NCI-H187 (cell line): ENCODE data around the gene TNFRSF1B.

Source experiments
- DNase-seq, 2 experiments: peaks; one replicate each; lab custom pipeline; 2025; lab: John Stamatoyannopoulos, UW

Gene TNFRSF1B

DNA sequence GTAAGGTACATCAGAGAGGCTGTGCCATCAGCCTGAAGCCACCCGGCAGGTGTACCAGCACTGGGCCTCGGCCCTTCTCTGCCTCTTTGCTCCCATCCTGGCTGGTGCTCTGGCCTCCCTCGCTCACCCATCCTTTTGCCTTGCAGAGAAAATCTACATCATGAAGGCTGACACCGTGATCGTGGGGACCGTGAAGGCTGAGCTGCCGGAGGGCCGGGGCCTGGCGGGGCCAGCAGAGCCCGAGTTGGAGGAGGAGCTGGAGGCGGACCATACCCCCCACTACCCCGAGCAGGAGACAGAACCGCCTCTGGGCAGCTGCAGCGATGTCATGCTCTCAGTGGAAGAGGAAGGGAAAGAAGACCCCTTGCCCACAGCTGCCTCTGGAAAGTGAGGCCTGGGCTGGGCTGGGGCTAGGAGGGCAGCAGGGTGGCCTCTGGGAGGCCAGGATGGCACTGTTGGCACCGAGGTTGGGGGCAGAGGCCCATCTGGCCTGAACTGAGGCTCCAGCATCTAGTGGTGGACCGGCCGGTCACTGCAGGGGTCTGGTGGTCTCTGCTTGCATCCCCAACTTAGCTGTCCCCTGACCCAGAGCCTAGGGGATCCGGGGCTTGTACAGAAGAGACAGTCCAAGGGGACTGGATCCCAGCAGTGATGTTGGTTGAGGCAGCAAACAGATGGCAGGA, 24.5 kb upstream of the TNFRSF1B start:
- DNase-seq = no peak

DNA sequence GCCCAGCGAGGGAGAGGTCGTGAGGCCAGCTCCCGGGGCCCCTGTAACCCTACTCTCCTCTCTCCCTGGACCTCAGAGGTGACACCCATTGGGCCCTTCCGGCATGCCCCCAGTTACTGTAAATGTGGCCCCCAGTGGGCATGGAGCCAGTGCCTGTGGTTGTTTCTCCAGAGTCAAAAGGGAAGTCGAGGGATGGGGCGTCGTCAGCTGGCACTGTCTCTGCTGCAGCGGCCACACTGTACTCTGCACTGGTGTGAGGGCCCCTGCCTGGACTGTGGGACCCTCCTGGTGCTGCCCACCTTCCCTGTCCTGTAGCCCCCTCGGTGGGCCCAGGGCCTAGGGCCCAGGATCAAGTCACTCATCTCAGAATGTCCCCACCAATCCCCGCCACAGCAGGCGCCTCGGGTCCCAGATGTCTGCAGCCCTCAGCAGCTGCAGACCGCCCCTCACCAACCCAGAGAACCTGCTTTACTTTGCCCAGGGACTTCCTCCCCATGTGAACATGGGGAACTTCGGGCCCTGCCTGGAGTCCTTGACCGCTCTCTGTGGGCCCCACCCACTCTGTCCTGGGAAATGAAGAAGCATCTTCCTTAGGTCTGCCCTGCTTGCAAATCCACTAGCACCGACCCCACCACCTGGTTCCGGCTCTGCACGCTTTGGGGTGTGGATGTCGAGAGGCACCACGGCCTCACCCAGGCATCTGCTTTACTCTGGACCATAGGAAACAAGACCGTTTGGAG, 23.7 kb upstream of the TNFRSF1B start:
- DNase-seq = no peak

DNA sequence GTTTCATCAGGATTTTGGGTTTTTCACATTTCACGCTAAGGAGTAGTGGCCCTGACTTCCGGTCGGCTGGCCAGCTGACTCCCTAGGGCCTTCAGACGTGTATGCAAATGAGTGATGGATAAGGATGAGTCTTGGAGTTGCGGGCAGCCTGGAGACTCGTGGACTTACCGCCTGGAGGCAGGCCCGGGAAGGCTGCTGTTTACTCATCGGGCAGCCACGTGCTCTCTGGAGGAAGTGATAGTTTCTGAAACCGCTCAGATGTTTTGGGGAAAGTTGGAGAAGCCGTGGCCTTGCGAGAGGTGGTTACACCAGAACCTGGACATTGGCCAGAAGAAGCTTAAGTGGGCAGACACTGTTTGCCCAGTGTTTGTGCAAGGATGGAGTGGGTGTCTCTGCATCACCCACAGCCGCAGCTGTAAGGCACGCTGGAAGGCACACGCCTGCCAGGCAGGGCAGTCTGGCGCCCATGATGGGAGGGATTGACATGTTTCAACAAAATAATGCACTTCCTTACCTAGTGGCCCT, 23.1 kb upstream of the TNFRSF1B start:
- DNase-seq = no peak

DNA sequence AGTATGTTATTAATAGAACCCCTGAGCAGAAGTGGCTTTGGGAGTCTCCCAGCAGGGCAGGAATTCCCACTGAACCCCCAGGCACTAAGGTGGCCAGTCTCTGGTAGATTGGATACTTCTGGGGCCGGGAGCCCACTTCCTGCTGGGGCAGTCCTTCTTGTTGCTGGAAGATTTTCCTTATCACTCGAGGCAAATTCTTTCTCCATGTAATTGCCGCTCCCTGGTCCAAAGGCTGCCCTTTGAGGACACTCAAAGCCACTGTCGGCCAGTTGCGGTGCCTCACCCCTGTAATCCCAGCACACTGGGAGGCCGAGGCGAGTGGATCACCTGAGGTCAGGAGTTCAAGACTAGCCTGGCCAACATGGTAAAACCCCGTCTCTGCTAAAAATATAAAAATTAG, 22.6 kb upstream of the TNFRSF1B start:
- DNase-seq = no peak

DNA sequence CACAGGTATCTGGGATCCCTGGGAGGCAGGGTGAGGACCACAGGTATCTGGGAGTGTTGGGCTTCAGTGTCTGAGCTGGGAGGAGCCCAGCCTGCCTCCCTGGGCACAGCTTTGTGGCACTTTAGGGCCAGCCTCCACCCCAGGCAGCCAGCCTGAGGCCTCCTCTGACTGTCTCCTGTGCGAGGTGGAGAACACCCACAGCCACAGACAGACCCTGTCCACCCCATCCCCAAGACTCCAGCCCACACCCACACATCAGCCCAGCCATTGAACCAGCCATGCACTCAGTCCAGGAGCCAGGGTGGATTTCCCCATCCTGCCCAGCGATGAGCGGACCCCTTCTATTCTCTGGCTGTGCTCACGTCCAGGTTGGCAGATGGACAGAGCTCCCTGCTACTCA, 21.8 kb upstream of the TNFRSF1B start:
- no peak for DNase-seq

DNA sequence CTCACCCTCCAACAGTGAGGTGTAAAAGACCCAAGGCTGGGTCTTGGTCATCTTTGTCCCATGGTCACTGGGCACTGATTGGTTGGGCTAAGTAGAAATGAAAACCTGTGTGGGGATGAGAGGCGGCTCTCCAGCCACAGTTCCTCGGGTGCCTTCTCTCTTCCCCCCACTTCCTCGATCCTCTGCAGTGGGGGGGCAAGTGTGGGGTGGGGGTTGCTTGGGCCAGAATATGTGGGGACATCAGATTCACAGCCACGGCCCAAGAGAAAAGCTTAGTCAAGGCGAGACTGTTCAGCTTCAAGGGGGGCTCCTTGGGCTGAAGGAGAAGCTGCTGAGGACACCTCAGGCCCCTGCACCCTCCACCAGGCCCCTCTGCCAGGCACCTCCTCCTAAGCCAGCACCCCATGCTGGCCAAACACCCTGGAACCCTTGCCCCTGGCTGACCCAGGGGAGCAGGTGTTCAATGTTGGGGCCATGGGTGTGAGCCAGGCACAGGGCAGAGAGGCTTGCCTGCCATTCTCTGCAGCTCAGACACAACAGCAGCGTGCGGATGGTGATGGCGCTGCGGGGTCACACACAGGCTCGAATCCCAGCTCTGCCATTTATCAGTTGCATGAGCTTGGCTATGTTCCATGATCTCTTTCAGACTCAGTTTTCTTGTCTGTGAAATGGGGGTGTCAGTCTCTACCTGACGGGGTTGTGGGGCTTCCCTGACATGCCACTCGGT, 21.0 kb upstream of the TNFRSF1B start:
- no peak for DNase-seq

DNA sequence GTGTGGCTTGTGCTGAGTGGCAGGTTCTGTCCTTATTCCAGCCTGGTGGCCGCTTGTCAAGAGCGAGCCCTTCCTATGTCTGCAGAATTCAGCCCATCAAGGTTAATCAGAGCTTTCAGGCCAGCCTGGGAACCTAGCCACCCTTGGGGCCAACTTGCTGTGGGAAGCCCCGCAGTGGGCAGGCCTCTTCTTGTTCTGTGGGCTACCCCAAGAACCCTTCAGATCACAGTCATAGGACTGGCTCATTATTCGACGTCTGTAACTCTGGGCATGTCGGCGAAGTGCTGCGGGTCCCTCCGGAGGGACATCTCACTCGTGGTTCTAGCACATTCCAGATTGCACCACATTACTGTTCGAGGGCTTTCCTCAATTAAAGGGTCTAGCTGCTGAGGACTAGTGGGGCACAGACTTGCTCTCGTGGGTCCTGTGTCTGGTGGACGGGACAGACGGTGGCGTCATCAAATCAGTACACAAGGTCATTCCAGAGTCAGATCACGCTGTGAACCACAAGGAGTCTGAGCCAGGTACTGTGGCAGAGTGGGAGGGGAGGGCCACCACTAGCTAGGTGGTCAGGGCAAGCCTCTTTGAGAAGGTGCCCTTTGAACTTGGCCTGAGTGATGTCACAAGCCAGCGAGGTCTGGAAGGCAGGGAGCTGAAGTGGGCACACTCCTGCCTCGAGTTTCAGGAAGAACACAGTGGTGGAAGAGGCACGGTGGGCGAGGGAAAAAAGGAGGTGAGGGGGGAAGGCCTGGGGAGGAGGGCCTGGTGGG, 20.3 kb upstream of the TNFRSF1B start:
- no peak for DNase-seq

DNA sequence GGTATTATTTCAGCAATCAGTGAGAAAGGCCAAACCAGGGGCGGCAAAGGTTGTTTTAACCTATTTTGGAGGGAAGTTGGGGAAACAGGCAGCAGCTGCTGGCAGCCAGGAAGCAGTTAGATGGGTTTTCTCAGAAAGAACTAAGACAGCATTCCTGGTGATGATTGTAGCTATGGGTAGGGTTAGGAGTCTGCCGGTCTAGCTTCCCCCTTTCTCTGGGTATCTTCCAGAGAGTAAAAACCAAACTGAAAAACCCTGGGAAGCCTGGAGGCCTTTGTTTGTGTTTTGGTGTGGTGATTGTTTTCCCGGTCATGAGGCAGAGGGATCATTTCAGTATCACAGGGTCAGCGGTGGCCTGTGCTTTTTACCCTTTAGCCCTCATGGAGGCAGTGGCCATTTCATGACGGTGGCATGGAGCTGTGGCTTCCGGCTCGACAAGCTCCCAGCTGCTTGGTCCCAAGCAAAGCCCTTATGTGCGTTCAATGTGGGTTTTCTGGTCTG, 19.5 kb upstream of the TNFRSF1B start:
- no peak for DNase-seq

DNA sequence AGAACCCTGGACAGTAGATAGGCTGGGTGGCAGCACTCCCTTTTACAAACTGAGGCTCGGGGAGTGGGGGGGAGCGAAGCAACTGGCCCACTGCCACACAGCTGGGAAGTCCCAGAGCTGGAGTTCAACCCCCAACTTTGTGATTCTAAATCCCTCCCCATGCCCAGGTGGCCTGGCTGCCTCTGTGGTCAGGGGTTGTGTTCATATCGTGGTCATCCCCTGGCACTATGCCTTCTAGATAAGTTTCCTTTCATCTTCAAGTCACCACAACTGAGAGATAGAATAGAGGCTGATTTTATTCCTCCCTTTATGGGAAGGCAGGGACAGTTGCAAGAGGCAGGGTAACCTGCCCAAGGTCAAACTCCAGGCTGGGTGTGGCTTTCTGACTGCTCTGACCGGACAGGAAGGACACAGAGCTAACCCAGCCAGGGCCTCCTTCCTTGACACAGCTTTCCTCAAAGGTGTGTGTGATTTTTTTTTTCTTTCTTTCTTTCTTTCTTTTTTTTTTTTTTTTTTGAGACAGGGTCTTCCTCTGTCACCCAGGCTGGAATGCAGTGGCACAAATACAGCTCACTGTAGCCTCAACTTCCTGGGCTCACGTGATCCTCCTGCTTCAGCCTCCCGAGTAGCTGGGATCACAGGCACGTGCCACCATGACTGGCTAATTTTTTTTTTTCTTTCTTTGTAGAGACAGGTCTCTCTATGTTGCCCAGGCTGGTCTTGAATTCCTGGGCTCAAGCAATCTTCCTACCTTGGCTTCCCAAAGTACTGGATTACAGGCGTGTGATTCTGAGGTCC, 18.4 kb upstream of the TNFRSF1B start:
- no peak for DNase-seq

DNA sequence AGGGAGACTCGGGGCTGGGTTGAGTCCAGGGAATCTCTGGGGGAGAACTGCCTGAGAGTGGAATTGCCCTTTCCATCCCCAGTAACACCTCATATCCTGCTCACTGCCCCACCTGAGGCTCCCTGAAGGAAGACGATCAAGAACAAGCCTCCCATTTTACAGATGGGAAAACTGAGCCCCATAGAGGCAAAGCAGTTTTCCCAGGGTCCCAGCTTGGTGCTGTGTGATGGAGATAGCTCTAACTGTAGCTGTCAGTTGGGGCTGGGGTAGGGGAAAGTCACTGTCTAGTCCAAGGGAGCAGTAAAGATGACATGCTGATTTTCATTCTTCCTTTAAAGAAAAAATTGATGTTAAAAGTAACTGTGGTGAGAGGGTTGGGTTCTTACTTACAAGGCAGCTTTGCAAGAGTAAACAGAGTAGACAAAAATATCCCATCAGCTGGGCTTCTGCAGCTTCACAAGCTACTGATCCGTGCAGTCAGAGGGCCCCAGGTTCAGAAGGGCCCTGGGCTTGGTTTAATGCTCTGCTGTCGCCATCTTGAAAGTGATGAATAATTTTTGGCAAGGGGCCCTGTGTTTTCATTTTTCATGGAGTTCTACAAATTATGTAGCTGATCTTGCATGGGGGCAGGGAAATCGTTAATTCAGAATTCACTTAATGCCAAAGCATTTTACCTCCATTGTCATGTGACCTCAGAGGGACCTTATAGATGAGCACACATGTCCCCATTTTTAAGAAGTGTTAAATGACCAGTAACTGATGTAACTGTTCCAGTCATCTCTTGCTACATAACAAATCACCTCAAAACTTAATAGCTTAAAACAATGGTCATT, 17.6 kb upstream of the TNFRSF1B start:
- no peak for DNase-seq

DNA sequence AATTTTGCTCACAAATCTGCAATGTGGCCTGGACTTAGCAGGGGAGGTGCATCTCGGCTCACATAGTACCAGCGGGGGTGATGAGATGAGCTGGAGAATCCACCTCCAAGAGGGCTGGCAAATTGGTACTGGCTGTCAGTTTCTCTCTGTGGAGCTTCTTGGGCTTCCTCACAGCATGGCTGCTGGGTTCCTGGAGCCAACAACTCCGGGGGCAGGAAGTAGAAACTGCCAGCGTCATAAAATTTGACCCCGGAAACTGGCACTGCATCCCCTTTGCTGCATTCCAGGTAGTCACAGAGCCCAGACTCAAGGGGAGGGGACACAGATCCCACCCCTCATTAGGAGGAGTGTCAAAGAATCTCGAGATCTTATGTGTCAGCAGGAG, 17.0 kb upstream of the TNFRSF1B start:
- DNase-seq = no peak

DNA sequence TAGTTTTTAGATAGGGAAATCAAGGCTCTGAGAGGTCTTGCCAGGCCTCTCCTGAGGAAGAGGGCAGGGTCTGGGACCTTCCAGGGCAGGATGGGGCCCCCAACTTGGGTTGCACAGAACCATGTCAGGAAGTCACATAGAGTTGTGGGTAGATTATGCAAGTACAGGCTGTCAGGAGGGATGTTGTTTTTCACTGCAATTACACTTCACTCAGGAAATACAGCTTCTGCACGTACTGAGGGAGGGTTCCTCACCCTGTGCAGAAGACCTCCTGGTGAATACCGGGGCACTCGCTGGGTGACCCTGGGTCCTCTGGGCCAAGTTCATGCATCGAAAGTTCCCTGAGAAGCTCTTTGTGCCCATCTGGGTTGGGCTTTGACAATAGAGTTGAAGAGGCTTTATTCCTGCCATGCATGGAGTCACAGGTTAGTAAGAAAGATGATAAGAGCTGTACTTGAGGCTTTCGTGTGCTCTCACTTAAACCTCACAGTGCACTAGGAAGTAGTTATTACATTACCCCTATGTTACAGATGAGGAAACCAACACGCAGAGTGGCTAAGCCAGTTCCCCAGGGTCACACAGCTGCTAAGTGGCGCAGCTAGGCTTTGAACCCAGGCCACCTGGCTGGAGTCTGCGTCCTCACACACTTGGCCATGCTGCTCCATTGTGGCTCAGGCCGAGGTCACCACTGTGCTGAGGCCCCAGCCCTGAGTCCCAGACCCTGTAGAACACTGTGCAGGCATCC, 16.2 kb upstream of the TNFRSF1B start:
- no peak for DNase-seq

DNA sequence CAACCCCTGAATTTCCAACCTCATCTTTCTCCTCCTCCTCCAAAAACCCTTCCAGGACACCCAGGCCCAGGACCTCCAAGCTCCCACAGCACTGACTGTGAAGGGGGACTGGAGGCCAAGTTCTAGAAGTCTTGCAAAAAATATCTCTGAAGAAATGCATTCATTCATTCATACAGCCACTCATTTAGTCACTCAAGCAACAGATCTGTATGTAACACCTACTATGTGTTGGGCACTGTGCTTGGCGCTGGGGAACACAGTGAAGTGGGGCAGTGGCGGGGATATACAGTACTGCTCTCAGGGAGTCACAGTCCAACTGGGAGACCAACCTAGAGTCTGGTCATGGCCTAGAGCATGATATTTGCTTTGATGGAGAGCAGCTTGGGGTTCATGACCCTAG, 15.3 kb upstream of the TNFRSF1B start:
- no peak for DNase-seq

DNA sequence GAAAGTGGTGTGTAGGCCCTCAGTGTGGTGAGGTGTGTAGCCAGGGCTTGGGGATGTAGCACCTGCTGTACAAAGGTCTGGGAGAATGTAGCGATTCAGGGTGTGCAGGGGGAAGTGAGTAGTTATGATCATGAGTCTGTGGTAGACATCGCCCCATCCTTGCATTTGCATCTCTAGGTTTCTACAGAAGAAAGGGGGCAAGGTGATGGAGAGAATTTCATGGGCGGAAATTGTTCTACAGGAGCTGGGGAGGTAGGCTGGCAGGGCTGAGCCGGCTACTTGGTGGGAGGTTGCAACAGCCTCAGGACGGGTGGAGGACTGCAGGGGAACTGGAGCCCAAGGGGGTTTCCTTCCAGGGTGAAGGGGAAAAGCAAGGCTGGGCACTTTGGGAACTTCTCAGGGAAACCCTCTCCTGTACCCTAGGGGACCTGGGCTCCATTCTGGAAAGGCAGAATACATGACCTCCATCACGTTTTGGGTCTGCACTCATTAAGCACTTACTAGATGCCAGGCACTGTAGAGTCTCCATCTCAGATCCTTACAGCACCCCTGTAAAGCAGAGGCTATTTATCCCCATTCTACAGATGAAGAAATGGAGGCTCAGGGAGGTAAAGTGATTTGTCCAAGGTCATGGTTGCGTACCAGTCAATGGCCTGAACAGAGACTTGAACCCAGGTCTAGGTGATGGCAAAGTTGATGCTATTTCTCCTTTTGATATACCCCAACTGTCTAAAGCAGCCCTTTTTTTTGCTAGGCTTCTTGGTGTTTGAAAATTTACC, 14.5 kb upstream of the TNFRSF1B start:
- no peak for DNase-seq

DNA sequence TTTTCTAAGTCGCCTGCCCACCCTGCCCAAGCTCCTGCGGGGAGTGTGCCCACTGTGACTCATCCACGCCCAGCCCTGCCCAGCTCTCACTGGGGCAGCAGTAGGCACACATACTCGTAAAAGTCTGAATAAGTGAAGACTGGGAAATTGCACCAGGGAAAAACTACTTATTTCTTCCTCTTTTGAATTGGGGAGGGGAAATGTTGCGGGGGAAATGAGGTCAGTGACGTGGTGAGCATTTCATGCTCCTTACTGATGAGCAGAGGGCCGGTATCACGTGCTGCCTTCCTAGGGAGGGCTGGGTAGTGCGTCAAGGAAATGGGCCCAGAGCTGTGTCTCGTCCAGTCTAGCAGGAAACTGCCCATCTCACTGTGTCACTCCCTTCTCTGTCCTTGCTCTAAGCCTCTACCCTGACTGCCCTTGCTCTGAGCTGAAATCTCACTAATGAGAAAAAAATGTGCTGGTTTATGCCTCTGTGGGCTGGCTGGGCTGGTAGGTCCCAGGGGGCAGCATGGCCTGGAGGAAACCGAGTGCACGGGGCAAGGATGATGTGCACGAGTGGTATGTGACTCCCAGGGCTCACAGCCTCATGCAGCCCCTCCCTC, 13.5 kb upstream of the TNFRSF1B start:
- DNase-seq = no peak

DNA sequence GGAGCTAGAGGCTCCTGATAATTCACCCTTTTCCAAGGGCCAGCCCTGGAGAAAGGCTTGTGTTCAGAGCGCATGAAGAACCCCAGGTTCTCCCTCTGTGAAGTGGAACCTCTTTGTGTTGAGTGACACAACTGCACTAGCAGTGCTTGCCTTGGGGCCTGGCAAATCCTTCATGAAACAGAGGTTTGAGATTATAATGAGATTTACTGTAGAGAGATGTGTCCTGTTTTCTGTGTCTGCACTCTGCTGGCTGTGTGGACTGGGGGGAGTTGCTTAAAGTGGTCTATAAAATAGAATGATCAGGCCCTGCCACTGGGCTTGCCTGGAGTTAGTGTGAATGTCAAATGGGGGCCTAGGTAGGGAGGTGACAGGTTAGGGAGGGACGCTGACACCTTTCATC, 11.5 kb upstream of the TNFRSF1B start:
- no peak for DNase-seq

DNA sequence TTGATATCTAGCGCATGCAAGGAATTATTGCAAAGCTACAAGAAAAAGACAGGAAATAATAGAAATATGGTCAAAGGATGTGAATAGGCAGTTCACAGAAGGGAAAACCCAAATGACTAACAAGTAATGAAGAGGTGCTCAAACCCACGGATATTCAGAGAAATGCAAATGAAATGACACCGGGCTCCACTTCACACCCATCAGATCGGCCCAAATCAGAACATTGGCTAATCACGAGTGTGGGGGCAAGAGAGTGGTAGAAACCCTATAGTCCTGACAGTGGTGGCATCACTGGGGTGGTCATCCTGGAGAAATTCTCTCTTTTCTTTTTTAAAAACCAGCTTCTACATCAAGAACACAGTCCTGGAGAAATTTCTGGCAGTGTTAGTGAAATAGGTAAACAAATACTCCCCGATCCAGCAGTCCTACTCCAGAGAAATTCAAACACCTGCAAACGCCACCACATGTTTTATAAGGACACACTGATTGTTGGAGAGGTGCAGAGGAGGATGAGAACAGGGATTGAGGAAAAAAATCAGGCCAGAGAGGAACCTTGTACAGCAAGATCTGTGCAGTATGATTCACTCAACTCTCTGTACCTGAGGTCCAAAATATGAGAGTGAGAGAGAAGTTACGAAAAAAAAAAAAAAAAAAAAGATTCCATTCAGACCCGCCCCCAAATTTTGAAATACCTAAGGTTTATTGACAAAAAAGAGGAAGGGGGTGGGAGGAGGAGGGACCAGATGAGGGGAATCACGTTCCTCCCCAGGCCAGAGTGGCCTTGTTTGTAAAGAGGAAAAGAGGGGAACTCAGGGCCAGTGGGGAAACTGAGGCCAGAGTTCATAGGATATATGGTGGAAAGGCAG, 9.2 kb upstream of the TNFRSF1B start:
- no peak for DNase-seq
